GM21576 (cell line): ENCODE measurements around the gene USP17L13.
"Not testable (repeated sequence)": the region's sequence is repeated elsewhere in the genome, so short reads cannot be mapped to it uniquely, and the experiment has no call there.

Source experiments
- ATAC-seq: cut with Tn5 transposase; IDR thresholded peaks from one replicate; pipeline ENCODE4 v1.9.1; 2021; ENCODE audit warnings: mild to moderate bottlenecking, moderate library complexity; ENCODE audit not compliant: unreplicated experiment

Gene USP17L13, protein sequence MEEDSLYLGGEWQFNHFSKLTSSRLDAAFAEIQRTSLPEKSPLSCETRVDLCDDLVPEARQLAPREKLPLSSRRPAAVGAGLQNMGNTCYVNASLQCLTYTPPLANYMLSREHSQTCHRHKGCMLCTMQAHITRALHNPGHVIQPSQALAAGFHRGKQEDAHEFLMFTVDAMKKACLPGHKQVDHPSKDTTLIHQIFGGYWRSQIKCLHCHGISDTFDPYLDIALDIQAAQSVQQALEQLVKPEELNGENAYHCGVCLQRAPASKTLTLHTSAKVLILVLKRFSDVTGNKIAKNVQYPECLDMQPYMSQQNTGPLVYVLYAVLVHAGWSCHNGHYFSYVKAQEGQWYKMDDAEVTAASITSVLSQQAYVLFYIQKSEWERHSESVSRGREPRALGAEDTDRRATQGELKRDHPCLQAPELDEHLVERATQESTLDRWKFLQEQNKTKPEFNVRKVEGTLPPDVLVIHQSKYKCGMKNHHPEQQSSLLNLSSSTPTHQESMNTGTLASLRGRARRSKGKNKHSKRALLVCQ

GRCh38 chr4:9224596-9224995, at the start of gene USP17L13:
TSS of gene USP17L13 (plus strand) at chr4:9224896. CDS start at chr4:9224896, 0 bp downstream.
- not testable (repeated sequence) for ATAC-seq

DNA sequence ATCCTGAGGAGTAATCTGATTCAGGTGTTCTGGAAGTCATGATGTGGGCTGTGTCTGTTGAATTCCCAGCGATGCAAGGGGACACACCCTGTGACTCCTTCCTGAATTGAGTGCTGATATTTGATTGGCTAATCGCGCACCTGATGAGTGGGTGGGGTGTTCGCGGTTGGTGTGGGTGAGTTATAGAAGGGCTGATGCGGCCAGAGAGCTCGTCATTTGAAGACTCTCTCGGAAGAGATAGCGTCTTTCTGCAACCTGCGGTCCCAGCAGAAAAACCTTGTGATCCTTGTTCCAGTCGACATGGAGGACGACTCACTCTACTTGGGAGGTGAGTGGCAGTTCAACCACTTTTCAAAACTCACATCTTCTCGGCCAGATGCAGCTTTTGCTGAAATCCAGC, 14.3 kb upstream of the USP17L13 start, which contains the start of gene USP17L10:
USP17L10 (plus strand) TSS at position 301 of the 400 bp plus-strand sequence; CDS start at position 301, 0 bp downstream.
- not testable (repeated sequence) for ATAC-seq

- not testable (repeated sequence) for ATAC-seq
Observed at GRCh38 chr4:9214701-9215100, 10.0 kb upstream of the USP17L13 start.

DNA sequence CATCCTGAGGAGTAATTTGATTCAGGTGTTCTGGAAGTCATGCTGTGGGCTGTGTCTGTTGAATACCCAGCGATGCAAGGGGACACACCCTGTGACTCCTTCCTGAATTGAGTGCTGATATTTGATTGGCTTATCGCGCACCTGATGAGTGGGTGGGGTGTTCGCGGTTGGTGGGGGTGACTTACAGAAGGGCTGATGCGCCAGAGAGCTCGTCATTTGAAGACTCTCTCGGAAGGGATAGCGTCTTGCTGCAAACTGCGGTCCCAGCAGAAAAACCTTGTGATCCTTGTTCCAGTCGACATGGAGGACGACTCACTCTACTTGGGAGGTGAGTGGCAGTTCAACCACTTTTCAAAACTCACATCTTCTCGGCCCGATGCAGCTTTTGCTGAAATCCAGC, 9.6 kb upstream of the USP17L13 start, which contains the start of gene USP17L11:
USP17L11 (plus strand) TSS at position 301 of the 400 bp plus-strand sequence; CDS start at position 301, 0 bp downstream.
- not testable (repeated sequence) for ATAC-seq

DNA sequence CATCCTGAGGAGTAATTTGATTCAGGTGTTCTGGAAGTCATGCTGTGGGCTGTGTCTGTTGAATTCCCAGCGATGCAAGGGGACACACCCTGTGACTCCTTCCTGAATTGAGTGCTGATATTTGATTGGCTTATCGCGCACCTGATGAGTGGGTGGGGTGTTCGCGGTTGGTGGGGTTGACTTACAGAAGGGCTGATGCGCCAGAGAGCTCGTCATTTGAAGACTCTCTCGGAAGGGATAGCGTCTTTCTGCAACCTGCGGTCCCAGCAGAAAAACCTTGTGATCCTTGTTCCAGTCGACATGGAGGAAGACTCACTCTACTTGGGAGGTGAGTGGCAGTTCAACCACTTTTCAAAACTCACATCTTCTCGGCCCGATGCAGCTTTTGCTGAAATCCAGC, 4.8 kb upstream of the USP17L13 start, which contains the start of gene USP17L12:
USP17L12 (plus strand) TSS at position 301 of the 400 bp plus-strand sequence; CDS start at position 301, 0 bp downstream.
- ATAC-seq: not testable (repeated sequence)

DNA sequence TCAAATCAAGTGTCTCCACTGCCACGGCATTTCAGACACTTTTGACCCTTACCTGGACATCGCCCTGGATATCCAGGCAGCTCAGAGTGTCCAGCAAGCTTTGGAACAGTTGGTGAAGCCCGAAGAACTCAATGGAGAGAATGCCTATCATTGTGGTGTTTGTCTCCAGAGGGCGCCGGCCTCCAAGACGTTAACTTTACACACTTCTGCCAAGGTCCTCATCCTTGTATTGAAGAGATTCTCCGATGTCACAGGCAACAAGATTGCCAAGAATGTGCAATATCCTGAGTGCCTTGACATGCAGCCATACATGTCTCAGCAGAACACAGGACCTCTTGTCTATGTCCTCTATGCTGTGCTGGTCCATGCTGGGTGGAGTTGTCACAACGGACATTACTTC, 5.6 kb downstream of the USP17L13 start:
- ATAC-seq: not testable (repeated sequence)

GRCh38 chr4:9234085-9234484, 9.4 kb downstream of the USP17L13 start, which contains the start of gene USP17L15:
TSS of gene USP17L15 (plus strand) at chr4:9234385. CDS start at chr4:9234385, 0 bp downstream.
- ATAC-seq: not testable (repeated sequence)

- ATAC-seq: not testable (repeated sequence)
Observed at GRCh38 chr4:9238461-9238860, 13.8 kb downstream of the USP17L13 start.

DNA sequence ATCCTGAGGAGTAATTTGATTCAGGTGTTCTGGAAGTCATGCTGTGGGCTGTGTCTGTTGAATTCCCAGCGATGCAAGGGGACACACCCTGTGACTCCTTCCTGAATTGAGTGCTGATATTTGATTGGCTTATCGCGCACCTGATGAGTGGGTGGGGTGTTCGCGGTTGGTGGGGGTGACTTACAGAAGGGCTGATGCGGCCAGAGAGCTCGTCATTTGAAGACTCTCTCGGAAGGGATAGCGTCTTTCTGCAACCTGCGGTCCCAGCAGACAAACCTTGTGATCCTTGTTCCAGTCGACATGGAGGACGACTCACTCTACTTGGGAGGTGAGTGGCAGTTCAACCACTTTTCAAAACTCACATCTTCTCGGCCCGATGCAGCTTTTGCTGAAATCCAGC, 18.9 kb downstream of the USP17L13 start, which contains the start of gene USP17L17:
USP17L17 (plus strand) TSS at position 301 of the 400 bp plus-strand sequence; CDS start at position 301, 0 bp downstream.
- ATAC-seq: not testable (repeated sequence)

- ATAC-seq: not testable (repeated sequence)
Observed at GRCh38 chr4:9247953-9248680, 23.4 kb downstream of the USP17L13 start, which contains the start of gene USP17L18. TSS of gene USP17L18 (plus strand) at chr4:9248630. CDS start at chr4:9248630, 0 bp downstream.

DNA sequence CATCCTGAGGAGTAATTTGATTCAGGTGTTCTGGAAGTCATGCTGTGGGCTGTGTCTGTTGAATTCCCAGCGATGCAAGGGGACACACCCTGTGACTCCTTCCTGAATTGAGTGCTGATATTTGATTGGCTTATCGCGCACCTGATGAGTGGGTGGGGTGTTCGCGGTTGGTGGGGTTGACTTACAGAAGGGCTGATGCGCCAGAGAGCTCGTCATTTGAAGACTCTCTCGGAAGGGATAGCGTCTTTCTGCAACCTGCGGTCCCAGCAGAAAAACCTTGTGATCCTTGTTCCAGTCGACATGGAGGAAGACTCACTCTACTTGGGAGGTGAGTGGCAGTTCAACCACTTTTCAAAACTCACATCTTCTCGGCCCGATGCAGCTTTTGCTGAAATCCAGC, 28.4 kb downstream of the USP17L13 start, which contains the start of gene USP17L19:
USP17L19 (plus strand) TSS at position 301 of the 400 bp plus-strand sequence; CDS start at position 301, 0 bp downstream.
- not testable (repeated sequence) for ATAC-seq

DNA sequence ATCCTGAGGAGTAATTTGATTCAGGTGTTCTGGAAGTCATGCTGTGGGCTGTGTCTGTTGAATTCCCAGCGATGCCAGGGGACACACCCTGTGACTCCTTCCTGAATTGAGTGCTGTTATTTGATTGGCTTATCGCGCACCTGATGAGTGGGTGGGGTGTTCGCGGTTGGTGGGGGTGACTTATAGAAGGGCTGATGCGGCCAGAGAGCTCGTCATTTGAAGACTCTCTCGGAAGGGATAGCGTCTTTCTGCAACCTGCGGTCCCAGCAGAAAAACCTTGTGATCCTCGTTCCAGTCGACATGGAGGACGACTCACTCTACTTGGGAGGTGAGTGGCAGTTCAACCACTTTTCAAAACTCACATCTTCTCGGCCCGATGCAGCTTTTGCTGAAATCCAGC, 33.1 kb downstream of the USP17L13 start, which contains the start of gene USP17L20:
USP17L20 (plus strand) TSS at position 301 of the 400 bp plus-strand sequence; CDS start at position 301, 0 bp downstream.
- ATAC-seq: not testable (repeated sequence)

DNA sequence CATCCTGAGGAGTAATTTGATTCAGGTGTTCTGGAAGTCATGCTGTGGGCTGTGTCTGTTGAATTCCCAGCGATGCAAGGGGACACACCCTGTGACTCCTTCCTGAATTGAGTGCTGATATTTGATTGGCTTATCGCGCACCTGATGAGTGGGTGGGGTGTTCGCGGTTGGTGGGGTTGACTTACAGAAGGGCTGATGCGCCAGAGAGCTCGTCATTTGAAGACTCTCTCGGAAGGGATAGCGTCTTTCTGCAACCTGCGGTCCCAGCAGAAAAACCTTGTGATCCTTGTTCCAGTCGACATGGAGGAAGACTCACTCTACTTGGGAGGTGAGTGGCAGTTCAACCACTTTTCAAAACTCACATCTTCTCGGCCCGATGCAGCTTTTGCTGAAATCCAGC, 37.9 kb downstream of the USP17L13 start, which contains the start of gene USP17L21:
USP17L21 (plus strand) TSS at position 301 of the 400 bp plus-strand sequence; CDS start at position 301, 0 bp downstream.
- ATAC-seq: not testable (repeated sequence)

DNA sequence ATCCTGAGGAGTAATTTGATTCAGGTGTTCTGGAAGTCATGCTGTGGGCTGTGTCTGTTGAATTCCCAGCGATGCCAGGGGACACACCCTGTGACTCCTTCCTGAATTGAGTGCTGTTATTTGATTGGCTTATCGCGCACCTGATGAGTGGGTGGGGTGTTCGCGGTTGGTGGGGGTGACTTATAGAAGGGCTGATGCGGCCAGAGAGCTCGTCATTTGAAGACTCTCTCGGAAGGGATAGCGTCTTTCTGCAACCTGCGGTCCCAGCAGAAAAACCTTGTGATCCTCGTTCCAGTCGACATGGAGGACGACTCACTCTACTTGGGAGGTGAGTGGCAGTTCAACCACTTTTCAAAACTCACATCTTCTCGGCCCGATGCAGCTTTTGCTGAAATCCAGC, 42.6 kb downstream of the USP17L13 start, which contains the start of gene USP17L22:
USP17L22 (plus strand) TSS at position 301 of the 400 bp plus-strand sequence; CDS start at position 301, 0 bp downstream.
- ATAC-seq: not testable (repeated sequence)

GRCh38 chr4:9271719-9272118, 47.0 kb downstream of the USP17L13 start:
- ATAC-seq: not testable (repeated sequence)
